Lung (tissue), 12 donors: ENCODE data around the gene ABLIM2. TPM values are rescaled to one million over a fixed set of nuclear protein-coding genes. Genes with fewer than 3 reads are reported as not detected.

ENCODE experiments used
- ATAC-seq: fragments of 200-7000 bp; cut with Tn5 transposase; one replicate; pipeline ENCODE4 v1.9.1; 2020; ENCODE audit warnings: moderate number of reproducible peaks; ENCODE audit not compliant: insufficient read depth, low FRiP score
- DNase-seq, 3 donors: peaks; one replicate each; pipeline ENCODE4 v3.0.0-alpha.2; 2013 to 2017
- H3K27ac ChIP-seq, 2 donors: one replicate each; pipeline ENCODE4 v1.5.1; 2013; ENCODE audit warnings: mild to moderate bottlenecking in 2 of 2, moderate library complexity in 2 of 2, control low read depth in 1 of 2, inconsistent platforms in 1 of 2, low read depth in 1 of 2, low read length in 1 of 2
- H3K27me3 ChIP-seq, 3 donors: one replicate each; pipeline ENCODE4 v1.5.1; 2013; ENCODE audit warnings: low read length in 2 of 3; ENCODE audit not compliant: control insufficient read depth in 3 of 3, insufficient read depth in 3 of 3
- H3K36me3 ChIP-seq, 4 donors: one replicate each; pipeline ENCODE4 v1.5.1; 2013; ENCODE audit warnings: low read length in 4 of 4, mild to moderate bottlenecking in 1 of 4, moderate library complexity in 1 of 4; ENCODE audit not compliant: control insufficient read depth in 4 of 4, insufficient read depth in 4 of 4
- H3K4me1 ChIP-seq, 5 donors: one replicate each; pipeline ENCODE4 v1.5.1; 2013; ENCODE audit warnings: low read length in 5 of 5, mild to moderate bottlenecking in 2 of 5, moderate library complexity in 1 of 5; ENCODE audit not compliant: control insufficient read depth in 5 of 5, insufficient read depth in 5 of 5
- H3K4me3 ChIP-seq: one replicate; pipeline ENCODE4 v1.5.1; 2013; ENCODE audit warnings: mild to moderate bottlenecking, control low read depth, moderate library complexity
- H3K9ac ChIP-seq, 2 donors: one replicate each; pipeline ENCODE4 v1.5.1; 2013; ENCODE audit warnings: low read length in 2 of 2, control low read depth in 1 of 2; ENCODE audit not compliant: insufficient read depth in 1 of 2
- H3K9me3 ChIP-seq, 4 donors: one replicate each; pipeline ENCODE4 v1.5.1; 2013; ENCODE audit warnings: low read length in 3 of 4, mild to moderate bottlenecking in 1 of 4, moderate library complexity in 1 of 4; ENCODE audit not compliant: control insufficient read depth in 4 of 4, insufficient read depth in 3 of 4
- CTCF ChIP-seq: IDR thresholded peaks from 2 replicates; pipeline ENCODE4 v1.5.1; 2012; ENCODE audit warnings: mild to moderate bottlenecking; ENCODE audit errors: control extremely low read depth, extremely low read depth
- WGBS, 2 donors: extraction: QIAGEN DNeasy Blood & Tissue Kit; methylation state at CpG; one replicate each; pipeline ENCODE4 v1.1.7; 2013; 5-methylcytosine and 5-hydroxymethylcytosine counted together
- polyA plus RNA-seq, 2 donors: library from polyadenylated mRNA; stranded (reverse); fragments of 200-250 nt; gene quantifications; one replicate each; pipeline ENCODE4 v1.2.1, GENCODE V29; 2013
- total RNA-seq, 2 donors: library from RNA; depleted of rRNA in 1 of 2; stranded (reverse); fragments of >200 nt in 1 of 2; gene quantifications; one replicate each; pipeline ENCODE4 v1.2.1, GENCODE V29; 2014 to 2021
- donor health status: control.
- donor health status: control.
- donor health status: Bipolar disorder and iron deficiency.
- donor health status: healthy.
- donor health status: DM: yes; HTN: yes; CAD: no.

Gene ABLIM2
- total and polyA plus RNA-seq, 4 donors: 1.7 to 10.9 (median 5.2) TPM

GRCh38 chr4:8083086-8083825, 75.4 kb downstream of the ABLIM2 start:
- 82 to 84% methylated on average over 21 of the region's 21 CpGs for WGBS, 2 donors
- ATAC-seq (no peak), DNase-seq (no peak)
- no peak overlapping the region for H3K27ac ChIP-seq
- no peaks in the 10 kb centered on the region for H3K36me3 ChIP-seq
- no peak overlapping the region for H3K4me3 ChIP-seq
- H3K9me3 ChIP-seq: no peaks in the 10 kb centered on the region
- no peak for TF ChIP-seq CTCF
- H3K9ac ChIP-seq: no peak overlapping the region
- no peaks in the 10 kb centered on the region for H3K27me3 ChIP-seq
- peaks cover 0 to 33% (median 4%) of the 10 kb centered on the region in 5 donors for H3K4me1 ChIP-seq

- H3K27ac ChIP-seq: no peak overlapping the region
- no peaks in the 10 kb centered on the region for H3K27me3 ChIP-seq
- WGBS, 2 donors: 52 to 55% methylated on average over 10 of the region's 10 CpGs
- H3K36me3 ChIP-seq: no peaks in the 10 kb centered on the region
- no peak overlapping the region for H3K9ac ChIP-seq
- no peak for TF ChIP-seq CTCF
- H3K4me1 ChIP-seq: peaks cover 0 to 33% (median 4%) of the 10 kb centered on the region in 5 donors
- H3K4me3 ChIP-seq: no peak overlapping the region
- no peaks in the 10 kb centered on the region for H3K9me3 ChIP-seq
- no peak for ATAC-seq
- DNase-seq: no peak
Measured at GRCh38 chr4:8082517-8083055, 76.0 kb downstream of the ABLIM2 start.

- H3K27me3 ChIP-seq: no peaks in the 10 kb centered on the region
- 83 to 86% methylated on average over 29 of the region's 29 CpGs for WGBS, 2 donors
- no peaks in the 10 kb centered on the region for H3K9me3 ChIP-seq
- no peak for DNase-seq
- no peak for TF ChIP-seq CTCF
- H3K4me3 ChIP-seq: no peak overlapping the region
- no peak overlapping the region for H3K9ac ChIP-seq
- H3K27ac ChIP-seq: no peak overlapping the region
- ATAC-seq: no peak
- peaks cover 0 to 33% (median 4%) of the 10 kb centered on the region in 5 donors for H3K4me1 ChIP-seq
- no peaks in the 10 kb centered on the region for H3K36me3 ChIP-seq
Measured at GRCh38 chr4:8081621-8082516, 76.7 kb downstream of the ABLIM2 start.
